Gastrocnemius medialis (tissue), 4 donors: Measurements from ENCODE around the gene UROC1. TPM values are rescaled to one million over a fixed set of nuclear protein-coding genes. Genes with fewer than 3 reads are reported as not detected.

Experiments used
- ATAC-seq, 2 donors: fragments of 150-250 bp; one replicate each; pipeline ENCODE4 v1.9.1; 2016
- DNase-seq, 2 donors: peaks; one replicate each; pipeline ENCODE4 v3.0.0-alpha.2; 2019
- H3K27ac ChIP-seq, 4 donors: fragments of 200-600 bp; sonication (generic); 1 replicate in 1 of 4; 2 replicates in 3 of 4; pipeline ENCODE4 v1.5.1; 2016 to 2018; ENCODE audit warnings: mild to moderate bottlenecking in 2 of 4, moderate library complexity in 1 of 4
- H3K27me3 ChIP-seq, 3 donors: fragments of 200-600 bp; sonication (generic) in 2 of 3; 1 replicate in 1 of 3; 2 replicates in 2 of 3; pipeline versions ENCODE4 v1.5.1 to v1.6.0; 2016 to 2019; ENCODE audit warnings: mild to moderate bottlenecking in 1 of 3, moderate library complexity in 1 of 3
- H3K36me3 ChIP-seq, 2 donors: fragments of 200-600 bp; sonication (generic) in 1 of 2; one replicate each; pipeline ENCODE4 v1.5.1; 2017 to 2018
- H3K4me1 ChIP-seq, 2 donors: fragments of 200-600 bp; sonication (generic) in 1 of 2; one replicate each; pipeline ENCODE4 v1.5.1; 2016 to 2017; ENCODE audit warnings: mild to moderate bottlenecking in 2 of 2
- H3K4me3 ChIP-seq, 4 donors: fragments of 200-600 bp; sonication (generic) in 3 of 4; 1 replicate in 1 of 4; 2 replicates in 3 of 4; pipeline ENCODE4 v1.5.1; 2016 to 2019; ENCODE audit warnings: mild to moderate bottlenecking in 2 of 4
- H3K9me3 ChIP-seq, 3 donors: fragments of 200-600 bp; sonication (generic) in 2 of 3; 1 replicate in 1 of 3; 2 replicates in 2 of 3; pipeline ENCODE4 v1.5.1; 2016 to 2019
- CTCF ChIP-seq, 5 experiments: fragments of 450-650 bp in 3 of 5; fragments of 200-600 bp in 2 of 5; sonication (generic) in 2 of 5; IDR thresholded peaks in 4 of 5; conservative IDR thresholded peaks in 1 of 5; 1 replicate in 4 of 5; 2 replicates in 1 of 5; pipeline ENCODE4 v1.5.1; 2016 to 2019; ENCODE audit warnings: antibody characterized with exemption in 5 of 5, mild to moderate bottlenecking in 3 of 5, moderate library complexity in 3 of 5
- POLR2A ChIP-seq, 2 donors: fragments of 450-650 bp; IDR thresholded peaks; one replicate each; pipeline ENCODE4 v1.6.1; 2017; ENCODE audit warnings: antibody characterized with exemption in 2 of 2, mild to moderate bottlenecking in 2 of 2, moderate library complexity in 2 of 2
- in situ Hi-C, 4 donors: fragments of 200-750 bp; cut with MboI; loops; one replicate each; pipeline versions ENCODE4 v1.15.0 to v1.8.0; 2017; ENCODE audit warnings: low sequenced_read_pairs in 4 of 4
- intact Hi-C: fragments of 100-400 bp; cut with DNase I; formaldehyde crosslinking; loops from one replicate; pipeline ENCODE4 v1.15.1; 2023; ENCODE audit warnings: low total_unique reads
- total RNA-seq, 4 donors: library from RNA; depleted of rRNA; stranded (reverse); fragments of >200 nt; gene quantifications; one replicate each; pipeline versions ENCODE4 v1.1.0 to v1.2.3, GENCODE V29; 2016

UROC1 gene
- total RNA-seq, 4 donors from 2014 or later: 0.07 to 0.36 TPM; not detected in 2

- DNase-seq: no peak
- Histone ChIP-seq H3K9me3 (no peaks in the 10 kb centered on the region), H3K27me3 (no peaks in the 10 kb centered on the region), H3K36me3 (no peaks in the 10 kb centered on the region), H3K4me1 (peaks cover 10 to 25% of the 10 kb centered on the region in 2 donors), H3K27ac (no peak overlapping the region), H3K4me3 (no peak overlapping the region)
- no peak for TF ChIP-seq CTCF (IDR thresholded peaks at IDR 0.05 in 4 of 5, conservative IDR thresholded peaks at IDR 0.05 in 1 of 5)
- no peak for TF ChIP-seq POLR2A (IDR thresholded peaks at IDR 0.05)
- no peak for ATAC-seq
- intact Hi-C loops: loop anchor here (10.0 kb wide), 1 partner anchor 564 kb away; no protein-coding TSS in a partner anchor
- in situ Hi-C loops: loop anchor here in 2 of 4 donors (10.0 kb wide), 2 partner anchors 84 to 224 kb away; partner anchors contain the start of gene CFAP100 (in 2 of the 2)
Observed at GRCh38 chr3:126478581-126479310, 38.8 kb downstream of the UROC1 start.

GRCh38 chr3:126477061-126477380, 40.6 kb downstream of the UROC1 start:
- Histone ChIP-seq H3K4me1 (peaks cover 26 to 35% of the 10 kb centered on the region in 2 donors), H3K27ac (peak overlapping the region in 3 of 4 donors; percentile 40 to 95 (median 90)), H3K36me3 (no peaks in the 10 kb centered on the region), H3K27me3 (no peaks in the 10 kb centered on the region), H3K4me3 (peak overlapping the region in 1 of 4 donors; percentile 75), H3K9me3 (no peaks in the 10 kb centered on the region)
- in situ Hi-C loops: loop anchor here in 2 of 4 donors (10.0 kb wide), 2 partner anchors 82 to 222 kb away; partner anchors contain the start of gene CFAP100 (in 2 of the 2)
- DNase-seq (no peak), ATAC-seq (no peak)
- TF ChIP-seq POLR2A (IDR thresholded peaks at IDR 0.05) (no peak), CTCF (IDR thresholded peaks at IDR 0.05 in 4 of 5, conservative IDR thresholded peaks at IDR 0.05 in 1 of 5) (no peak)
- intact Hi-C loops: loop anchor here (10.0 kb wide), 1 partner anchor 562 kb away; no protein-coding TSS in a partner anchor

- H3K9me3 ChIP-seq: no peaks in the 10 kb centered on the region
- H3K27me3 ChIP-seq: no peaks in the 10 kb centered on the region
- TF ChIP-seq POLR2A (IDR thresholded peaks at IDR 0.05) (peak; percentile 75 to 81), CTCF (IDR thresholded peaks at IDR 0.05 in 4 of 5, conservative IDR thresholded peaks at IDR 0.05 in 1 of 5) (no peak)
- intact Hi-C loops: loop anchor here (10.0 kb wide), 1 partner anchor 562 kb away; no protein-coding TSS in a partner anchor
- H3K4me1 ChIP-seq: peaks cover 32 to 37% of the 10 kb centered on the region in 2 donors
- ATAC-seq (peak; percentile 11 to 20), DNase-seq (peak in 1 of 2 donors; percentile 69)
- in situ Hi-C loops: loop anchor here in 2 of 4 donors (10.0 kb wide), 2 partner anchors 82 to 222 kb away; partner anchors contain the start of gene CFAP100 (in 2 of the 2)
- peak overlapping the region; percentile 90 to 96 (median 94) for H3K27ac ChIP-seq
- no peaks in the 10 kb centered on the region for H3K36me3 ChIP-seq
- H3K4me3 ChIP-seq: peak overlapping the region; percentile 60 to 75 (median 62)
Observed at GRCh38 chr3:126476166-126477060, 41.2 kb downstream of the UROC1 start.

GRCh38 chr3:126475413-126476114, 42.0 kb downstream of the UROC1 start, which contains the start of gene ZXDC:
Gene ZXDC (minus strand): TSS chr3:126475891. CDS start chr3:126475865, 26 bp downstream.
- H3K36me3 ChIP-seq: peaks cover 0 to 3% of the 10 kb centered on the region in 2 donors
- ATAC-seq: peak; percentile 64 to 67
- H3K27ac ChIP-seq: peak within 1 kb of the TSS; percentile 95 to 97 (median 96)
- peaks cover 41 to 46% of the 10 kb centered on the region in 2 donors for H3K4me1 ChIP-seq
- no peaks in the 10 kb centered on the region for H3K9me3 ChIP-seq
- no peaks in the 10 kb centered on the region for H3K27me3 ChIP-seq
- peak within 1 kb of the TSS; percentile 70 to 93 (median 72) for H3K4me3 ChIP-seq
- intact Hi-C loops: loop anchor here (1.0 to 10.0 kb wide), 3 partner anchors 87 to 561 kb away; no protein-coding TSS in a partner anchor
- TF ChIP-seq POLR2A (IDR thresholded peaks at IDR 0.05) (peak; percentile 93 to 95), CTCF (IDR thresholded peaks at IDR 0.05 in 4 of 5, conservative IDR thresholded peaks at IDR 0.05 in 1 of 5) (peak; percentile 18 to 68 (median 67))
- DNase-seq: peak; percentile 88 to 94
- in situ Hi-C loops: loop anchor here in 2 of 4 donors (10.0 kb wide), 2 partner anchors 81 to 221 kb away; partner anchors contain the start of gene CFAP100 (in 2 of the 2)
